HEK293 (cell line): ENCODE data around the gene C1QBP.

Source experiments
- ATF2 ChIP-seq: fragments of 450-650 bp; formaldehyde crosslinking; IDR thresholded peaks from 2 replicates; pipeline ENCODE4 v1.5.1; 2016; ENCODE audit warnings: missing biosample characterization, missing genetic modification characterization, low read depth
- CTCF ChIP-seq: fragments of 450-650 bp; formaldehyde crosslinking; IDR thresholded peaks from 2 replicates; pipeline ENCODE4 v1.5.1; 2016; ENCODE audit warnings: missing biosample characterization, missing genetic modification characterization
- GLIS2 ChIP-seq: fragments of 450-650 bp; formaldehyde crosslinking; IDR thresholded peaks from 2 replicates; pipeline ENCODE4 v1.5.1; 2016; ENCODE audit warnings: missing biosample characterization, missing genetic modification characterization
- SP2 ChIP-seq: fragments of 450-650 bp; formaldehyde crosslinking; IDR thresholded peaks from 2 replicates; pipeline ENCODE4 v1.5.1; 2016; ENCODE audit warnings: missing biosample characterization, missing genetic modification characterization
- ZNF133 ChIP-seq: fragments of 450-650 bp; formaldehyde crosslinking; IDR thresholded peaks from 2 replicates; pipeline ENCODE4 v1.5.1; 2016; ENCODE audit warnings: missing biosample characterization, missing genetic modification characterization
- ZNF510 ChIP-seq: fragments of 450-650 bp; formaldehyde crosslinking; IDR thresholded peaks from 2 replicates; pipeline ENCODE4 v1.5.1; 2018; ENCODE audit warnings: mild to moderate bottlenecking, missing genetic modification characterization, missing biosample characterization; ENCODE audit not compliant: insufficient replicate concordance

- TF ChIP-seq CTCF (tag by site-specific recombination) (no peak), ATF2 (no peak), ZNF133 (tag by site-specific recombination) (no peak), GLIS2 (tag by site-specific recombination) (no peak), SP2 (tag by site-specific recombination) (no peak), ZNF510 (tag by site-specific recombination) (no peak)
These were observed 28.5 kb upstream of the C1QBP start for GRCh38 chr17:5467416-5467815.
